ENCODE measurements around the gene MUC13.
A peak's percentile ranks its signal among the peaks of the same experiment; 100 is the strongest.

Gene MUC13

DNA sequence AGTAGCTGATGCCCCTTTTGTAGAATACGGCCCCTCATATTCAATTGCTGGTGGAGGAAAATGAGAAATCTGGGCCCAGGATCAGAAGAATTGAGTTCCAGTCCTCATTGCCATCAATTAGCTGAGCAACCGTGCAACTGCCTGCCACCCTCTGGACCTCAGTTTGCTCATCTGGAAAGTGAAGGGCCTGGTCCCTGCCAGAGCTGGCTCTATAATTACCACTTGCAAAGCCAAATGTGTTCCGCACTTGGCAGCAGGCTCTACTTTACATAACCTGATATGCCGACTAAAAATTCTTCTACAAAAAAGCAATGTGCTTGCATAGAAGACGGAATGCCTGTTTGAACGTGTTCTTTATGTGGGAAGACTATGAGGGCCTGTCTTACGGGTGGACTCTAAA is 38.8 kb downstream of the MUC13 start:
- no peak for DNase-seq

DNA sequence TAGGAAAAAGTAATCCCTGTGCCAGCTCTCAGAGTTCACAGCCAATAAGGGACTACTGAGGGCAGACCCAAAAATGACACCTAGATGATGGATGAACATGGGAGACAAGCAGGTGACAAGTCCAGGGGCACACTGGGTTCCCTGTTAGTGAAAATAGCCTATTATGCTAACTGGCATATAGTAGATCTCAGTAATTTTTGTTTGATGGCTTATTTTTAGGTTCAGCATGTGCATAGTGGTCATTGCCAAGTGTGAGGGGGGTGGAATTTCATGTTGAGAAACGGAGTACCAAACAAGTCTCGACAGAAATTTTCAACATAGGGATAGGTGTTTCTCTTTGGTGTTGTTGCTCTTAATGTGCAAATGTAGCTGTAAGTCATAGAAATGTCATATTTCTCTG is 41.0 kb downstream of the MUC13 start:
- no peak for DNase-seq

- no peak for DNase-seq
These were observed 43.9 kb downstream of the MUC13 start for GRCh38 chr3:124890573-124891190.

DNA sequence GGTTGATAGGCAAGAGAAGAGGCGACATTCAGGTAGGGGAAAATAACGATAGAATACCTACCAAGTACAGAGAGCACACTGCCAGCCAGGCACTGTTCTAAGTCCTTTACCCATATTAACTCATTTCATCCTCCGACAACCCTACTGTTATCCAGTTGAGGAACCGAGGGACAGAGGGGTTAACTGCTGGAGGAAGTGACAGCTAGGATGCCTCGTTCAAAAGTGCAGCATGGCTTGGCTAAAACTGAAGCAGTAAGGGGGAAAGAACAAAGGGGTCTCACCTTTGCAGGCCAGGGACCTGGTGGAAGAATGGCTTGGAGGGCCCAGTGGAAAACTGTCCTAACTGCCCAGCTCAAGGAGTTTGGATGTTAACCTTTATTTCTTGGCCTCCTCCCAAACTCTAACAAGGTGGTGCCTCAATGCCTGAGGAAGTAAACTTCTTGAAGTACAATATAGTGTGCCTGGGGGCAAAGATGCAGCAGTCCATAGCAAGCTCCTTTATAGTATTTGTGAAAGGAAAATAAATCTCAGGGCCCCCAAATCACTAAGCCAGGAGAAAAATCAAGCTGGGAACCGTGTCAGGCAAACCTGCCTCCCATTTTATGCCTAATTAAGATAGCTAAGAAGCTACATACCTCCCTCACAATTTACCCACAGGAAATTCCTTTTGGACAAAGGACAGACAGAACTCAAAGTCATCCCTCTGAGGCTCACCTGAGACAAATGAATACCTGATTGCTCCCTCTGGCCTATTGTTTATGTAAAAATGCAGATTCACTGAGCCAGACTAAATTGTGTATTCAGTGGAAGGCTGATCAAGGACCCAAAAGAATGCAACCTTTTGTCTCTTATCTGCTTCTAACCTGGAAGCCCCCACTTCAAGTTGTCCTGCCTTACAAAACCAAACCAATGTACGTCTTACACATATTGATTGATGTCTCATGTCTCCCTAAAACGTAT is 45.8 kb downstream of the MUC13 start:
- DNase-seq: no peak

- no peak for DNase-seq
These were observed 46.6 kb downstream of the MUC13 start for GRCh38 chr3:124887932-124888298.

DNA sequence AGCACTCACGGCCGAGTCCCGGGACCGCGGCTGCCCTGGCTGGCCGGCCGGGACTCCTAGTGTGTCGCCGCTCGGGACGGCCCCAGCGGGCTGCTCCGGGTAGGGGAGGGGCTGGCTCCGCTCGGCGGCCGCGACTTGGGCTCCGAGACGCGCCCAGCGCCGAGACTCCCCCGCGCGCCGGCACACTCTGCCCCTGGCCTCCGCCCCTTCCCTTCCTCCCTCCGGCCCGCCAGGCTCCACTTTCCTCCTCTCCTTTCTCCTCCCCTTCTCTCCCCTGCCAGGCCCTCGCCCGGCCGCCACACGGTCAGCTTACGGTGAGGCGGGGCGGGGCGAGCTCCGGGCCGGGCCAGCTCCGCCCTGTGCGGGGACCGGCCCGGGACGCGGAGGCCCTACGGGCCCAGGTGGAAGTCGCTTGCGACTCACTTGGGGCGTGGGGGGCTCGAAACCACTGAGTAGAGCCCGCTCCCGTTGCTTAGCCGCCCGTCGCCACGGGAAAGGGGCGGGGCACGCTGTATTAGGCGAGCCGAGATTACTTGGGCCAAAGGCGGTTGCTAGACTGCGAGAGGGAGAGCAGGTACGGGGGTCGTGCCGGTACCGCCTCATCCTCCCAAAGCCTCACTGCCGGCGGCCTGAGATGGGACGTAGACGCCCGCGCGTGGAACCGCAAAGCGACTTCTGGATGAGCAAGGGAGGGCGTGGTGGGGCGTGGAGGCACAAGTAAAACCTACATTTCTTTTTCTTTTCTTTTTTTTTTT is 47.2 kb downstream of the MUC13 start, which contains the start of gene ITGB5:
ITGB5 (minus strand) TSS at position 189 of the 755 bp plus-strand sequence. CDS start 365 bp downstream, outside the sequence.
- peak; percentile 72 for DNase-seq

DNA sequence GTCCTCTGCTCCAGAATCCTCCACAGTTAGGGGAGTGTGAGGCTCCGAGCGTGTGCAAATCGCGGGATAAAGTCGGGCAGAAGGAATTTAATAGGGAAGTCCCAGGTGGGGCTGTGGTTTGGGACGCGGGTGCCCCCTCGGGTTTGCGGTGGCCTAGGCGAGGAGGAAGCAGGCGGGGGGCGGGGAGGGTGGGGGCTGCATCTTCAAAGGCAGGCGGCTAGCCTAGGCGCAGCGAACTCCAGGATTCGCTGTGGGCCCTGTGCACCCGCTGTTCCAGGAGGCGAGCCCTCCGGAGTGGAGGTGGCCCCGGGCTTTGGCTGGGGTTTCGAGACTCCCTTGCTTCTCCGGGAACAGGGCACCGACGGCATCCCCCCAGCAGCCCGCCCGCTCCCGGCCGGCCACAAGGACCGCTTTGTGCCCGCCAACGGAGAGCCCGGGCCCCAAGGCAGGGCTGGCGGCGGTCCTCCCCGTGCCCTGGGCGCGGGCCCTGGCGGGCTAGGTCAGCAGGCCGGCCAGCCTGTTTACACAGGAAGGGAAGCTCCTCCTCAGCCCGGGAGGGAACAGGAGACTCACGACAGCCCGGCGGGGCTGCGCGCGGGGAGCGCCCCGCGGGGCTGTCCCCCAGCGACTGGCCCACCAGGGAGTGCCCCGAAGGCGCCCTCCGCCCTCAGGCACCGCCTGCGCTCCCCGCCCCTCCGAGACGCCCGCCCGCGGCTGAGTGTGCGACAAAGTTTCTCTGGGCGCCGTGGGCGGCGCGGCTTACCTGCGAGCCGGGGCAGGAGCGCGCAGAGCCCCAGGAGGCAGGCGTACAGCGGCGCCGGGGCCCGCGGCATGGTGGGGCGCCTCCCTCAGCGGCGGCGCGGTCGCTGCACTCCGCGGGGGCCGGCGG is 48.1 kb downstream of the MUC13 start:
- peak; percentile 72 for DNase-seq

DNA sequence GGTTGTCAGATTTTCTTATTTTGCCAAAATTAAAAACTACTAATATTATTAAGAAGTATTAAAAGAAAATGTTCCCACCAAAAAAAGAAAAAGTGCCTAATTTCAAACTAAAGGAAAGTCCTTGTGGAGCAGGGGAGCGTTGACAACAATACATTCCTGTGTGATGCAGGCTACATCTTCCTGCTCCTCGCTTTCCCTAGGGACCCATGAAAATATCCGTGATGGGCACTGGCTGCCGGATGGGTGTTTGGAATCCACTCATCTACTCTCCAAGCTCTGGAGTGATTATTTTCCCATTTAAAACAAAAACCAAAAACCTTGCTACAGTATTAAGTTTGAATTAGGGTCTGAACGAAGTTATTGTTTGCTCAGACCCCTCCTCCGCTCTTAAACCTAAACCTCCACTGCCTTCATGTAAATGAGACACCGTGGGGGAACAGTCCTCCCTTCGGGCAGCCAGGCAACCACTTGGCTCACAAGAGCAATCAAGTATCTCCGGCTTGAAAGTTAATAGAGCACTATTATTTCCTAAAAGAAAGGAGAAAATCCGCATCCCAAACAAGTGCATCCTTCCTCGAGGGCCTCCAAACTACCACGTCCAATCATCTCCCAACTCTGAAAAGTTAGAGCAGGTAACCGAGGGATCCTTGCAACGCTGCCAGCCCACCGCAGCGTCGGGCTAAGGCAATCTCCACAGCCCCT is 48.9 kb downstream of the MUC13 start:
- DNase-seq: no peak

DNA sequence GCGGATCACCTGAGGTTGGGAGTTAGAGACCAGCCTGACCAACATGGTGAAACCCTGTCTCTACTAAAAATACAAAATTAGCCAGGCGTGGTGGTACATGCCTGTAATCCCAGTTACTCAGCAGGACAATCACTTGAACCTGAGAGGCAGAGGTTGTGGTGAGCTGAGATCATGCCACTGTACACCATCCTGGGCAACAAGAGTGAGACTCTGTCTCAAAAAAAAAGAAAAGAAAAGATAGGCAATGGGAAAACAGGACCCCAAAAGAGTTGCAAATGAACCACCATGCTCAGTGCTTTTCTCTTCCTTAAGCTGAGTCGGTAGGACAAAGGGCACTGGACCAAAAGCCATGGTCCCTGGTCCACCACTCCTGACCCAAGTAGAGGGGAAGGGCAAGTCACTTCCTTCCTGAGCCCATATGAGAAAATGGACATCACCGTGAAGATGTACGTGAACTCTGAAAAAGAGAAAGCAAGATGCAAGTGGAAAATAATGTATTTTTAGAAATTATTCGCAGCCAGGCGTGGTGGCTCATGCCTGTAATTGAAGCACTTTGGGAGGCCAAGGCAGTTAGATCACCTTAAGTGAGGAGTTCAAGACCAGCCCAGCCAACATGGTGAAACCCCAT is 50.0 kb downstream of the MUC13 start:
- no peak for DNase-seq

DNA sequence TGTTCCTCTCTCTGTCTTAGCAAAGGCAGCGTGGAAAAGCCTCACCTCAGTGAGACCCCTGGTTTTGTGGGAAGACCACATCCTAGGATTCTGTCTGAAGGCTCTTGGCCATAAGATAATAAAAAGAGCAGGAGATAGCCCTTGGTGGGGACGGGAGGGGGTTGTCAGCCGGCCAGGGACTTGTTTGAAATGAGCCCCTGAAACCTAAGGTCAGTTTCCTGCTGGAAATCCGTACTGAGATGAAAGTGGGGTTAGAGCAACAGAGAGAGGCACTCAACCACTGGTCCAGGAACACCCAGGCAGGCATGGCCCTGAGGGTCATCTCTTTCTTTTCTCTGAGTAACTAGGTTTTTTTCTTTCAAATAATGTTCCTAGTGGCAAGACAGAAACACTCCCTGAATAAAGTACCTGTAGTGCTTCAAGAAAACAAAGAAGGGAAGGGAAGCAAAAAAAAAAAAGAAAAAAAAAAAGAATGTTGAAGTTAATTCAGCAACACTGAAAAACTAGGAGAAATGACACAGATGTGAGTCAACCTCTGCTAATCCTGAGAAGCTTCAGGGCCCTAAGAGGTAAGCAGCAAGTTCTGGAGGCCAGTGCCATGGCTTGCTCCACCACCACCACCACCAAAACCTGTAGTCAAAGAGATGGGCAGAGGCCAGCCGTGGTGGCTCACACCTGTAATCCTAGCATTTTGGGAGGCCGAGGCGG is 50.6 kb downstream of the MUC13 start:
- no peak for DNase-seq

GRCh38 chr3:124882816-124883747 is 51.5 kb downstream of the MUC13 start:
- no peak for DNase-seq

DNA sequence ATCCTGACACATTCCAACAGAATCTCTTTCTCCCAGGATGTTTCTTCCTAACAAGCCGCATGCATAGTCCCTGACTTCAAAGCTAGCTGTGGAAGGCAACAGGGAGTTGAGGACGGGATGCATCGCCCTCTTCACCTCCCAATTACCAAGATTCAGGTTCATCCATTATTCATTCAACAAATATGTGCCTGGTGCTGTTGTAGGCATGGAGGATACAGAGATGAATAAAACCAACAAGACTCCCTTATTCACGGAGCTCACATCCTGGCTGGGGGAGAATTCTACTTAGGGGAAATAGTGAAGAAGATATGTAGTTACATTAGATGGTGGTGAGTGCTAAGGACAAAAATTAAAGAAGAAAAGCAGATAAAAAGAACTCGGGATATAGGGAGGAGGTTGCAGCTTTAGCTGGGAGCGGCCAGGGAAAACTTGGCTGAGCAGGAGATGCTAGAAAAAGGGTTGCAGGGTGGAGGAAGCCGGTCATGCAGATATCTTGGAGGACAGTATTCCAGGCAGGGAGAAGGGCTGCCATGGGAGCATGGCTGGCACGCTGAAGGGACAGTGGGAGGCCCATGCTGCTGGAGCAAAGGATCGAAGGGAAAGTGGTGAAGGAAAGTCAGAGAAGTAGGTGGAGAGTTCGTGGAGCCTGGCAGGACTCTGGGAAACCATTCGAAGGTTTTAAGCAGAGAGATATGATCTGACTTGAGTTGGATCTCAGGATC is 52.4 kb downstream of the MUC13 start:
- no peak for DNase-seq

DNA sequence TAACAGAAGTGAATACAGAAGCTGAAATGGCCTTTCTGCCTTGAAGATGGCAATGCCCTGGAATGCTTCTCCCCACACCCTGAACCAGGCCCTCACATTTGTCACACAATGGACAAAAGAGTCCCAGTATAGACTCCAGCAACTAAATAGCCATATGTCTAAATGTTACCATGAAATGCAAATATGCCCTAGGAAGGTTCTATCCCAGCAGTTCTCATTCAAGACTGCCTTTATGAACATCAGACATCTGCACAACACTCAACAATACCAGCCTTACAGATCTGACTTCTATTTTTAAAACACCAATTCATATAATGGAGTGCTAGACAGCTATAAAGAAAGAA is 55.2 kb downstream of the MUC13 start:
- no peak for DNase-seq

DNA sequence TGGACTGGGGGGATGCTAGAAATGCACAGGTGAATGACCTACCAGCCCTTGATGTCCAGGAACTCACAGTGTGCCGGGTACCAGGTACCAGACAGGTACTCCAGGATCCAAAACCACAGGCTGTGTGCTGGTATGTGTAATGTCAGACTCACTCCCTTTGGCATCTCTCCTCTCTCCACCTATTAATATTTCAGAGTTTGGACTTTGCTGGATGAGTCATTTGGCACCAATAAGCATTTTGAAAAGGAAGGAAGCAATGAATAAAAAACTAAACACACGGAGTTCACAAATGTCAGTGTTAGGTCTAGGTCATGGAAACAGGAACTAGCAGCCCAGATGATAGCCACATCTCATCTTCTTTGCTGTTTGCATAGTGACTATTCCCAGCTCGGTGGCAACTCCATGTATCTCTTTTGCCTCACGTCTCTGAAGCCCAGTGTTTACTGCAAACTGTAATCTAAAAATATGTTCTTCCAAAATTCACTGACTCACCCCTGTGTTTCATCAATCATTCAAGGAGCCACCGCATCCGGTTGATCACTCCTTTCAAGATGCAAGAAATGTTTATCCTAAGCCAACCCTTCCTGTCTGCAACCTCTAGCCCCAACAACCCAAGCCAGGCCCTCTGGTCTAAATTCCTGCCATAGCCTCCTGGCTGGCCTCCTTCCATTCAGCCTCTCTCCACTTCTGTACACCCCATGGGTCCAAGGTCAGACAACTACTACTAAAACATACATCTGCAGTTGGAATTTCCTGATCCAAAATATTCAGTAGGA is 55.8 kb downstream of the MUC13 start:
- peak; percentile 41 for DNase-seq

DNA sequence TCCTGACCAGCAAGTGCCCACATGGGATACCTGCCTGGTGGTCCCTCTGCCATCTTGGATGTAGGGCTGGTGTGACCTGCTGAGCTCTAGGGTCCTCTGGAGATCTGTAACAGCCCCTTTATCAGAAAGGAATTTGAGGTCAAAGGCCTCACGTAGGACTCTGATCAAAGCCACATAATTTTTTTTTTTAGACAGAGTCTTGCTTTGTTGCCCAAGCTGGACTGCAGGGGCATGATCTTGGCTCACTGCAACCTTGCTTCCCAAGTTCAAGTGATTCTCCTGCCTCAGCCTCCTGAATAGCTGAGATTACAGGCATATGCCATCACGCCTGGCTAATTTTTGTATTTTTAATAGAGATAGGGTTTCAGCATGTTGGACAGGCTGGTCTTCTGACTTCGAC is 56.9 kb downstream of the MUC13 start:
- no peak for DNase-seq

GRCh38 chr3:124876401-124876878 is 58.1 kb downstream of the MUC13 start:
- DNase-seq: peak; percentile 28

DNA sequence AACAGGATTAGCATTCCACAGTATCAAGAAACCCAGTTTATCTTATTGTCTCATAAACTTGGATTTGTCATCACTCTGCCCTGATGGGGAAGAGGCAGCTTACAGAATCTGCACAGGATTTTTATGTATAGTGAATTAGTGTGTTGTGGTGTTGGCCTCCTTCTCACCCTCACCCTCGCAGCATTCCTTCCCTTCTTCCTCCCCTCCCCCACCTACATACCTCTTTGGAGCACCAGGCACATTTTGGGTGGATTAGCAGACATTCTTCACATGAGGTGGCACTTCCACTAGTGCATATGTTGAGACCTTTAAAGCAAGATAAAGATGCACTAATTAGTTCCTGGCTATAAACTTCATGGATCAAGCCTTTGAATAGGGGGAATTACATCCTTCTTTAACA is 61.3 kb downstream of the MUC13 start:
- no peak for DNase-seq

- DNase-seq: no peak
These were observed 67.0 kb downstream of the MUC13 start for GRCh38 chr3:124867511-124867910.

Data from activated CD8-positive, alpha-beta memory T cell treated with anti-CD3 and anti-CD28 coated beads for 24 hours (primary cell).